ENCODE measurements around the gene DDX39A.
"Not testable (repeated sequence)": the region's sequence is repeated elsewhere in the genome, so short reads cannot be mapped to it uniquely, and the experiment has no call there.

DDX39A gene

DNA sequence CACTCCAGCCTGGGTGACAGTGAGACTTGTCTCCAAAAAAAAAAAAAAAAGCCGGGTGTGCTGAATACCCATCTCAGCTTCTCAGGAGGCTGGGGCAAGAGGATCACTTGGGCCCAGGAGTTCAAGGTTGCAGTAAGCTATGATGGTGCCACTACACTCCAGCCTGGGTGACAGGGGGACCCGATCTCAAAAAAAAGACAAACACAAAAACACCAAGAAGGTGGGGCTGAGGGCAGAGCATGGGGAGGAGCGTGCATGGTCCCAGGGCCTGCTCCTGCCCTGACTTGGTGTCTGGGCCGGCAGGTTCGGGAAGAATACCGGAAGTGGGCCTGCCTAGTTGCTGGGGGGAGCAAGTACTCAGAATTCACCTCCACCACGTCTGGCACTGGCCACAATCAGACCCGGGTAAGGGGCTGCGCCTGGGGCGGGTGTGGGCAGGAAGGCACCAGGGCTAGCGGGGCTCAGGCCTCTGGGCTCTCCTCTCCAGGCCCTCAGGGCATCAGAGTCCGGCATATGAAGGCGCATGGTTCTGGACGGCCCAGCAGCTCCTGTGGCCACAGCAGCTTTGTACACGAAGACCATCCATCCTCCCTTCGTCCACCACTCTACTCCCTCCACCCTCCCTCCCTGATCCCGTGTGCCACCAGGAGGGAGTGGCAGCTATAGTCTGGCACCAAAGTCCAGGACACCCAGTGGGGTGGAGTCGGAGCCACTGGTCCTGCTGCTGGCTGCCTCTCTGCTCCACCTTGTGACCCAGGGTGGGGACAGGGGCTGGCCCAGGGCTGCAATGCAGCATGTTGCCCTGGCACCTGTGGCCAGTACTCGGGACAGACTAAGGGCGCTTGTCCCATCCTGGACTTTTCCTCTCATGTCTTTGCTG lies 11.3 kb downstream of the DDX39A start:
- no peak for DNase-seq

DNA sequence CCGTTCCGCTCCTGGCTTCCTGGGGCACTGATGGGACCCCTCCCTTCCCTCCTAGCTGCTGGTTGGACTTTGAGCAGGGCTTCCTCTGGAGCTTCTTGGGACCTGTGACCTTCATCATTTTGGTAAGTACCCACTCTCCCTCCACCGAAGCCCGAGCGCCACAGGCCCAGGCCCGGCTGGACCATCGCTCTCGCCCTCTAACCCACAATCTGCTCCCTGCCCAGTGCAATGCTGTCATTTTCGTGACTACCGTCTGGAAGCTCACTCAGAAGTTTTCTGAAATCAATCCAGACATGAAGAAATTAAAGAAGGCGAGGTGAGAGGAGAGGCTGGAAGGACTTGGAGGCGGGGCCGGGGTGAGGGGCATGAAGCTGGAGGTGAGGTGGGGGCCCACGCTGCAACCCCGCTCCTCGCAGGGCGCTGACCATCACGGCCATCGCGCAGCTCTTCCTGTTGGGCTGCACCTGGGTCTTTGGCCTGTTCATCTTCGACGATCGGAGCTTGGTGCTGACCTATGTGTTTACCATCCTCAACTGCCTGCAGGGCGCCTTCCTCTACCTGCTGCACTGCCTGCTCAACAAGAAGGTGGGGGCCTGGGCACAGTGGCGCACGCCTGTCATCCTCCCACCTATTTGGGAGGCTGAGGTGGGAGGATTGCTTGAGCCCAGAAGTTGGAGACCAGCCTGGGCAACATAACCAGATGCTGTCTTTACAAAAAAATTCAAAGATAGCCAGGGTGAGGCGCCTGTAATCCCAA lies 12.3 kb downstream of the DDX39A start:
- no peak for DNase-seq

DNA sequence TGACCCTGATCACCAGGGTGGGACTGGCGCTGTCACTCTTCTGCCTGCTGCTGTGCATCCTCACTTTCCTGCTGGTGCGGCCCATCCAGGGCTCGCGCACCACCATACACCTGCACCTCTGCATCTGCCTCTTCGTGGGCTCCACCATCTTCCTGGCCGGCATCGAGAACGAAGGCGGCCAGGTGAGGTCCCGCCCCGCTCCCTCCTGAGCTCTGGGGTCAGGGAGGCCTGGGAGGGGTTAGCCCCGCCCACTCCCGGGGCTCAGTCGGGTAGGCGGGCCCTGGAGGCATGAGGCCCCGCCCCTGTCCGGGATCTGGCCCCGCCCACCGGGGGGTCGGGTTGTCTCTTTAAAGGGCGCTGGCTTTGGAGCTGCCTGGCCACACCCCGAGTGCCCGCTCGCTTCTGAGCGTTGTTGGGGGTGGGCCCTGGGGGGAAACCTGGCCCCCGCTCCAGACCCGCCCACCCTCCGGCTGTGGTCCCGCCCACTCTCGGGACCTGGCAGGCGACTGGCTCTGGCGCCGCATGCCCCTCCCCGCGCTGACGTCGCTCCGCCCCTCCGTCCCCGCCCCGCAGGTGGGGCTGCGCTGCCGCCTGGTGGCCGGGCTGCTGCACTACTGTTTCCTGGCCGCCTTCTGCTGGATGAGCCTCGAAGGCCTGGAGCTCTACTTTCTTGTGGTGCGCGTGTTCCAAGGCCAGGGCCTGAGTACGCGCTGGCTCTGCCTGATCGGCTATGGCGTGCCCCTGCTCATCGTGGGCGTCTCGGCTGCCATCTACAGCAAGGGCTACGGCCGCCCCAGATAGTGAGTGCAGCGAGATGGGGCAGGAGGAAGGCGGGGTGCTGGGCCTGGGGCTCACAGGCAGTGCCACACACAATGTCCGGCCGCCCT lies 13.1 kb downstream of the DDX39A start:
- peak; percentile 57 for DNase-seq

DNA sequence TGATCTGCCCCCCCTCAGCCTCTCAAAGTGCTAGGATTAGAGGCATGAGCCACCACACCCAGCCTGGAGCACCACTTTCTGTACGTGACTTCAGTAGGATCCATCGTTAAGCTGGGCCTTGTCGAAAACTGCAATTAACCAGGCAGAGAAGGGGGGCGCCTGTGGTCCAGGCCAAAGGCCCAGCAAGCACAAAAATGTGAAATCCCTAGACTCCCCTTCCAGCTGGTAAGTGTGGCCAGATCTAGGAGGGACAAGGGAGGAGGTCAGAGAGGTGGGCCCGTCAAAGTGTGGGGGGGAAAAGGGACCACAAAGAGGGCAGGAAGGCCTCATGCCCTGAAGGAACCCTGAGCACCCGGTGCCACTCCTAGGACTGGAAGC lies 13.8 kb downstream of the DDX39A start:
- no peak for DNase-seq

DNA sequence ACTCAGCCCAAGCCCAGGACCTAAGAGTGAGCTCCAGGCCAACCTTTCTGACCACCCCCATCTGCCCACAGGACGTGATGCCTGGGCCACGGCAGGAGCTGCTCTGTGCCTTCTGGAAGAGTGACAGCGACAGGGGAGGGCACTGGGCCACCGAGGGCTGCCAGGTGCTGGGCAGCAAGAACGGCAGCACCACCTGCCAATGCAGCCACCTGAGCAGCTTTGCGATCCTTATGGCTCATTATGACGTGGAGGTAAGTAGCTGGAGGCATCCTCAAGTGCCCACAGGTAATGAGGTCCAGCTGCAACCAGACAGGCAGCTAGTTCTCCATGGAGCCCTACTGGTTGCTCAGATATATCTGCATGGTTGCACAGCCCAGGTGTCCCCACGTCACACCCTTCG lies 14.8 kb downstream of the DDX39A start:
- peak; percentile 95 for DNase-seq

DNA sequence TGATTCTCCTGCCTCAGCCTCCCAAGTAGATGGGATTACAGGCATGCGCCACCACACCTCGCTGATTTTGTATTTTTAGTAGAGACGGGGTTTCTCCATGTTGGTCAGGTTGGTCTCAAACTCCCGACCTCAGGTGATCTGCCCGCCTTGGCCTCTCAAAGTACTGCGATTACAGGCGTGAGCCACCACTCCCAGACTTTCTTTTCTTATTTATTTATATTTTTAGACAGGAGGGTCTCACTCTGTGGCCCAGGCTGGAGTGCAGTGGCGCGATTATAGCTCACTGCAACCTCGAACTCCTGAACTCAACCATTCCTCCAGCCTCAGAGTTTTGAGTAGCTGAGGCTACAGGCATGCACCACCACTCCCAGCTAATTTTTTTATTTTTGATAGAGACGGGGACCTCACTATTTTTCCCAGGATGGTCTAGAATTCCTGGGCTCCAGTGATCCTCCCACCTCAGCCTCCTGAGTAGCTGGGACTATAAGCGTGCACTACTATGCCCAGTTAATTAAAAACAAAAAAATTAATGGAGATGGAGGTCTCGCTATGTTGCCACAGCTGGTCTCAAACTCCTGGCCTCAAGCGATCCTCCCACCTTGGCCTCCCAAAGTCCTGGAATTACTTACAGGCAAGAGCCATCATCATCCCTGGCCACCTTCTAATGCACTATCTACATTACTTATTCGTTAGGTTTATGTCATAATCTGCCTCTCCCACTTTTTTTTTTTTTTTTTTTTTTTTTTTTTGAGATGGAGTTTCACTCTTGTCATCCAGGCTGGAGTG lies 15.8 kb downstream of the DDX39A start:
- peak; percentile 25 for DNase-seq

DNA sequence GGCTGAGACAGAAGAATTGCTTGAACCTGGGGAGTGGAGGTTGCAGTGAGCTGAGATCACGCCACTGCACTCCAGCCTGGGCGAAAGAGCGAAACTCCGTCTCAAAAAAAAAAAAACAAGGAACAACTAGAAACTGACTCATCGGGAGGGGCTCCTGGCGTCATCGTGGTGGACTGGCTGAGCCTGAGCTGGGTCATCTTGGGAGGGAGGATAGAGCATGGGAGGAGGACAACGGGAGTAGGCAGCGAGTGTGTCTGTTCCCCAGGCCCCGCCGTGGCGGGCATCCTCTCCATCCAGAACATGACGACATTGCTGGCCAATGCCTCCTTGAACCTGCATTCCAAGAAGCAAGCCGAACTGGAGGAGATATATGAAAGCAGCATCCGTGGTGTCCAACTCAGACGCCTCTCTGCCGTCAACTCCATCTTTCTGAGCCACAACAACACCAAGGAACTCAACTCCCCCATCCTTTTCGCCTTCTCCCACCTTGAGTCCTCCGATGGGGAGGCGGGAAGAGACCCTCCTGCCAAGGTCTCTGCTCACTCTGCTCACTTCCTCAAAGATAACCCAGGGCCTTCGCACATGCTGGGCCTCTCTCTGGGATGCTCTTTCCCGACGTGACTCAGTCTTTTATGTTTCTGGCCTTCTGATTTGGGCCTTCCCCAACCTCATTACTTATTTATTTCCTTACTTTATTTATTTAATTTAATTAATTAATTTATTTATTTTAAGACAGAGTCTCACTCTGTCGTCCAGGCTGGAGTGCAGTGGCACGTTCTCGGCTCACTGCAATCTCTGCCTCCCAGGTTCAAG lies 16.6 kb downstream of the DDX39A start:
- DNase-seq, result no peak

DNA sequence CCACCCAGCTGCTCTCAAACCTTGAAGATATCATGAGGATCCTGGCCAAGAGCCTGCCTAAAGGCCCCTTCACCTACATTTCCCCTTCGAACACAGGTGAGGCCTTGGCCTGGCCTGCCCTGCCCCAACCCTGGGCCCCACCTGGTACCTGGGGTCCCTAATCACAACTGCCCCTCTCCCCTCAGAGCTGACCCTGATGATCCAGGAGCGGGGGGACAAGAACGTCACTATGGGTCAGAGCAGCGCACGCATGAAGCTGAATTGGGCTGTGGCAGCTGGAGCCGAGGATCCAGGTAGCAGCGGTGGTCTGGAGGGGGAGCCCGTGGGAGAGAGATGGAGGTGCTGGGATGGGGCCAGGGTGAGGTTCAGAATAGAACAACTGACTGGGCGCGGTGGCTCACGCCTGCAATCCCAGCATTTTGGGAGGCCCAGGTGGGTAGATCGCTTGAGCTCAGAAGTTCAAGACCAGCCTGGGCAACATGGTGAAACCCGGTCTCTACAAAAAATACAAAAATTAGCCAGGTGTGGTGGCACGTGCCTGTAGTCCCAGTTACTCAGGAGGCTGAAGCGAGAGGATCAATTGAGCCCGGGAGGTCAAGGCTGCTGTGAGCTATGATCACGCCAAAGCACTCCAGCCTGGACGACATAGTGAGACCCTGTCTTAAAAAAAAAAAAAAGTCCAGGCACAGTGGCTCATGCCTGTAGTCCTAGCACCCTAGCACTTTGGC lies 17.5 kb downstream of the DDX39A start:
- DNase-seq, result no peak

DNA sequence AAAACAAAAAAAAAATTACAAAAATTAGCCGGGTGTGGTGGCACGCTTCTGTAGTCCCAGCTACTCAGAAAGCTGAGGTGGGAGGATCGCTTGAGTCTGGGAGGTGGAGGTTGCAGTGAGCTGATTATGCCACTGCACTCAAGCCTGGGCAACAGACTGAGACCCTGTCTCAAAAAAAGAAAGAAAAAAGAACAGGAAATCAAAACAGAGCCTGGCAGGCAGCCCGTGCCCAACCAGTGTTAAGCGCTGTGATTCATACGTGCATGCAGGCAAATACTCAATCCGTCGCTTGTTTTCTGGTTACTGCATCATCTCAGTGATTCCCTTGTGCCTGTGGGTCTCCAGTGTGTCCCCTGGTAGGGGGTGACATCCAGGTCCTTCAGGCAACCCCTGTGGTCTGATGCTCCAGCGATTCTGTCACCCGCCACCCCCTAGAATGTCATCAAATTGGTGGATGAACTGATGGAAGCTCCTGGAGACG lies 18.1 kb downstream of the DDX39A start:
- DNase-seq, result no peak

DNA sequence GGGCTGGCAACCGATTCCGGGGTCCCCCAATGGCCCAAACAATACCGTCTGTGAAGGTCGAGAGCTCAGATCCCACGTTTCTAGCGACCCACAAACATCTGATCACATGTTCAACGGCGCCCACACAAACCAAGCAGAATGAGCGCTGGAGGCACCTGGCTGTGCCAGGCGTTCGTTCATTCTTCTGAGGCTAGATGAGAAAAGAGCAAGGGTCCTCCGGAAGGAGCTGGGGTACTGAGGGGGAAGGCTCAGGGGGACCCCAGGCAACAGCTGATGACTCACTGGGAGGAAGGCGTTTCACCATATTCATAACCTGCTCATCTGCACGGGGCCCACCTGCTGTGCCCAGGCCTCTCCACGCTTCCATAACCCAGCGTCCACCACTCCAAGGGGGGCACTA lies 22.0 kb downstream of the DDX39A start:
- not testable (repeated sequence) for DNase-seq

DNA sequence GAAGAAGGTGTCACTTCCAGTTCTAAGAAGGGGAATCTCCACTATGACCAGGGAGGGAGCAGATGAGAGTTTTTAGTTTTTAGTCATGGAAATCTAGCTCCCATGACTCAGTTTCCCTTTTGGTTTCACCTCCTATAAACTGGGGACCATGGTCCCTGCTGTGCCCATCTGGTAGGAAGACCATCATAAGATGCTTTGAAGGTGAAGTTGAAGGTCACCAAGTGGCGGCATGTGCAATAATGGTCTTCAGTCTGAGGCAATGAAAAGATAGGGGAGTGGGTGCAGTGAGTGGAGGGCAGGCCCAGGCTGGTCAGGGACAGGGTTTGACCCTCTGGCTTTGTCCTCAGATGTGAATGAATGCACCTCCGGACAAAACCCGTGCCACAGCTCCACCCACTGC lies 22.4 kb downstream of the DDX39A start:
- not testable (repeated sequence) for DNase-seq

DNA sequence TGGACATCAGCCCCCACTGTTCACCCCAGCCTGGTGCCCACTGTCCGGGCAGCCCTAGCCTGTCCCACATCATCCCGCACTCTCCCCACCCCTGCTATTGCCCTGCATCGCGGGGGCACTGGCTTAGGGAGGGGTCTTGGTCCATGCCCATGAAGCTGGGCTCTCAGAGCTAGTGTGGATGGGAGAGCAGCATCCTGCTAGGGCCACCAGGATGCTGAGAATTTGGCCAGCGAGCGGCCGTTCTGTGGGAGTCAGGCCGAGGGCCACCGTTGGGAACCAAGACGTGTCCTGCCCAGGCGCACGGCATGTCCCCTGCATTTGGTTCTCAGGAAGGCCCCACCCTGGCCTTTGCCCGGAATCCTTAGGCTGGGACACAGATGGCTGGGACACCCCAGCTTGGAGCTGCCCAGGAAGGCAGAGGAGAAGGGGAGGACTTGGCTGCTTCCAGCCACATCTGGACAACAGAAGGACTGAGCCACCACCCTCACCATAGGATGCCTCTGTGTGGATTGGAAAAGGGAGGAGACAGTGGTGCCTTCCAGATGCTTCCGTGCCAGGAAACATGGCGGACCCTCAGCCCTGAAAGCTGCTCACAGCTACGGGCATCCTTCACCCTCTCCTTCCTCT lies 23.3 kb downstream of the DDX39A start:
- DNase-seq, result no peak

DNA sequence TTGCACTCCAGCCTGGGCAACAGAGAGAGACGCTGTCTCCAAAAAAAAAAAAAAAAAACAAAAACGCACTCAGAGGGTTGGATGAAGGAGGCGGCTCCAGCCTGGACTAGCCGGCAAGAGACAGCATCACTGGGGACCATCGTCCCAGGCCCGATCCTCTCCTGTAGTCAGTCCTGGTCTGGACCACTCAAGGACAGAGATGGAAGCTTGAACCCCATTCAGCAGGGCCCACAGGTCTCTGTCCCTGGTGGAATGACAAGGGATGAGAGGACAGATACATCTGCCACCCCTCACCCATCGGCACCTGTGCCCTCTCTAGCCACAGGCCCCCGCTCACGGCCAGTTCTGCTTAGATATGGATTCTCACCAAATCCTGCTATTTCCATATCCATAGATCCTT lies 23.9 kb downstream of the DDX39A start:
- no peak for DNase-seq

DNA sequence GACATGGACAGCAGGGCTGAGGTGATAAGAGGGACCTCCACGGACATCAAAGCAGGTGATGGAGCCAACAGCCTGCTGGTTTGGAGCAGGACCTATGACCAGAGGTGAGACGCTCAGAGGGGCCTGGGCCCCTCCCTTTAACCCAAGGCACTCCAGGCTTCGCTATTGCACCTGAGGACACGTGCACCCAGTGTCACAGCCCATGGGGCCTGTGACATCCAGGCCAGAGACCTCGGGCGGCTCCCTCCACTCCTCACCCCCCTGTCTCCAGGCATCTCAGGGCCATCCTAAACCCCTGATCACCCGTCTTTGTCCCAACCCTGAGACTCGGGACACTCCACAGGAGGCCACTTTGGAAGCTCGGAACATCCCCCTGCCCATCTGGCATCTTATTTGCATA lies 25.0 kb downstream of the DDX39A start:
- no peak for DNase-seq

DNA sequence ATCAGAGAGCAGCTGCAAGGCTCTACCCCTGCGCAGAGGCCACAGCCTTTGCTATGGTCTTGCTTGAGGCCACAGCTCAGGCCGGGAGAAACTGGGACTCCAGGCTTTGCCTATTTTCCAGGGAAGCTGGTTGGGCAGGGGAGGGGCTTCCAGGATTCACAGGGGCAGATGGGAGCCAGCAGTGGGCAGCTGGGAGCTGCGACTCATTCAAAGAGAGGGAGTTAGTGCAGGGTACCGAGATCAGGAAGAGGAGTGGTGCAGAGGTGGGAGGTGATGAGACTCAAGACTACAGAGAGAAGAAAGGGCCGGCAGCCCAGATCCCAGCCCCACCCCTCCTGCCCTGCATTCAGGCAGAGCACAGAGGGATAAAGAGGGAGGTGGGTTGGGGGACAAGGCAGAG lies 25.8 kb downstream of the DDX39A start:
- DNase-seq, result no peak

DNA sequence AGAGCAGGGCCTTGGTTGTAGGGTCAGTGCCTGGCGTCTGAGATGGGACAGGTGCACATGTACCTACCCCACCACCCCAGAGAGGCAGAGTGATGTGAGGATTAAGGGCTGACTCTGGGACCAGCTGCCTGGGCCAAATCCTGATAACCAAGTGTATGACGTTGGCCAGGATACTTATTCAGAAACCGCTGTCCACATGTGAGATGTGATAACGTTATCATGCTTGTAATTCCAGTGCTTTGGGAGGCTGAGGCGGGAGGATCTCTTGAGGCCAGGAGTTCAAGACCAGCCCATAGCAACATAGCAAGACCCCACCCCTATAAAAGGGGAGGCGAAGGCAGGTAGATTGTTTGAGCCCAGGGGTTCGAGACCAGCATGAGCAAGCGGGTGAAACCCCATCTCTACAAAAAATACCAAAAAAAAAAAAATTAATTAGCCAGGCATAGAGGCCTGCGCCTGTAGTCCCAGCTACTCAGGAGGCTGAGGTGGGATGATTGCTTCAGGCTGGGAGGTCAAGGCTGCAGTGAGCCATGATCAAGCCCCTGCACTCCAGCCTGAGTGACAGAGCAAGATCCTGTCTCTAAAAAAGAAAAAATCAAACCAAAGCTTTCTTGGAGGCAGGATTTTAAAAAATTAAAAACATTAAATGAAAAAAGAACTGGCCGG lies 27.9 kb downstream of the DDX39A start:
- DNase-seq, result no peak

DNA sequence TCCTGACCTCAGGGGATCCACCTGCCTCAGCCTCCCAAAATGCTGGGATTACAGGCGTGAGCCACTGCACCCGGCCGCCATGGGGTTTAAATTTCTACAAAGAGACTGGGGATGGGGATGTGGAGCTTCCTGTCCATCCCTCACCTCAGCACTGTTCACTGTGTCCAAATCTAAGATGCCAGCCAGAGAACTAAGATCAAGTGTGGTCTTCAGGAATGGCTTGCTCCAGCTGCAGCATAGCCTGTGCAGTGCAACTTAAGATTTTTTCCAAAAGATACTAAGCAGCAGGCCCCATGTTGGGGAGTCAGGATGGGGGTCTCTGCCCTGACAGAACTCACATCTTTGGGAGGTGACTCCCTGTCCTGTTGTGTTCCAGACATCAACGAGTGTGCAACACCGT lies 28.6 kb downstream of the DDX39A start:
- DNase-seq, result no peak

DNA sequence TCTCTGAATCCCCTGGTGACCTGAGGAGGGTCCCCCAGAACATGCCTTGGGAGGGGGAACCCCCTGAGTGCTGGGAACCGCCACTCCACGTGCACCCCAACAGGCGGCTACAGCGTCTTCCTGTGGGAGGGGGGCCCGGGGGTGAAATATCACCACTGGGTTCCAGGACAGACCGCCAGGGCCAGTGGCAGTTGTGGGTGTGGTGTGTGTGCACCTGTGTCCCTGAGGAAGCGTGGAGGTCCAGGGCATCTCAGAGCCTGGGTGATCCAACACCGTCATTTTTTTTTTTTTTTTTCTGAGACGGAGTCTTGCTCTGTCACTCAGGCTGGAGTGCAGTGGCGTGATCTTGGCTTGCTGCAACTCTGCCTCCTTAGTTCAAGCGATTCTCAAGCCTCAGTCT lies 33.6 kb downstream of the DDX39A start:
- DNase-seq, result no peak
